Ovary (tissue), 3 donors: Measurements from ENCODE around the gene COL1A2.

ENCODE experiments used
- CTCF ChIP-seq, 3 donors: fragments of 450-650 bp in 2 of 3; fragments of 200-600 bp in 1 of 3; IDR thresholded peaks; one replicate each; pipeline versions ENCODE4 v1.5.1 to v1.8.0; 2016 to 2022; ENCODE audit warnings: antibody characterized with exemption in 3 of 3, mild to moderate bottlenecking in 1 of 3
- EP300 ChIP-seq: sonication (generic); formaldehyde crosslinking; IDR thresholded peaks from one replicate; pipeline ENCODE4 v1.6.1; 2017; ENCODE audit warnings: antibody characterized with exemption
- POLR2A ChIP-seq: fragments of 450-650 bp; IDR thresholded peaks from one replicate; pipeline ENCODE4 v1.6.1; 2017; ENCODE audit warnings: antibody characterized with exemption, mild to moderate bottlenecking, moderate library complexity
- donor health status: DM: no; HTN: no; CAD: no.

GRCh38 chr7:94414980-94415379, 20.3 kb downstream of the COL1A2 start:
- TF ChIP-seq CTCF (IDR thresholded peaks at IDR 0.05), result no peak
- no peak for TF ChIP-seq EP300
- TF ChIP-seq POLR2A, result no peak
